ENCODE measurements around the gene SLX4IP. TPM values are rescaled to one million over a fixed set of nuclear protein-coding genes. Genes with fewer than 3 reads are reported as not detected.

Gene SLX4IP
- polyA plus RNA-seq, 3 donors: 0.76 to 2.5 (median 1.1) TPM

GRCh38 chr20:10625641-10626040, 190.5 kb downstream of the SLX4IP start:
- Histone ChIP-seq H3K27ac (ENCODE audit: low read depth in 1 of 2, low read length in 2 of 2) (no peak overlapping the region), H3K4me3 (replicated peaks in 1 of 3; ENCODE audit: low read depth in 2 of 3, low read length in 3 of 3) (no peak overlapping the region), H3K36me3 (replicated peaks in 1 of 2; ENCODE audit: control insufficient read depth in 1 of 2, insufficient read depth in 2 of 2, low read length in 2 of 2) (no peaks in the 10 kb centered on the region), H3K79me2 (ENCODE audit: insufficient read depth, low read length) (no peaks in the 10 kb centered on the region), H3K27me3 (ENCODE audit: control insufficient read depth in 2 of 2, insufficient read depth in 2 of 2, low read length in 2 of 2) (no peaks in the 10 kb centered on the region), H4K20me1 (ENCODE audit: insufficient read depth, low read length) (no peaks in the 10 kb centered on the region), H2AFZ (ENCODE audit: insufficient read depth, low read depth, low read length, poor library complexity, severe bottlenecking) (no peak overlapping the region), H3K4me1 (ENCODE audit: control insufficient read depth in 1 of 2, insufficient read depth in 2 of 2, low read length in 2 of 2) (no peaks in the 10 kb centered on the region), H3K4me2 (replicated peaks; ENCODE audit: extremely low read depth, low read length, poor library complexity, severe bottlenecking) (no peak overlapping the region), H3K9ac (ENCODE audit: insufficient read depth, low read length, poor library complexity, severe bottlenecking) (no peak overlapping the region), H3K9me3 (replicated peaks in 1 of 2; ENCODE audit: control insufficient read depth in 1 of 2, insufficient read depth in 1 of 2, low read length in 2 of 2) (no peaks in the 10 kb centered on the region)
- DNase-seq: no peak
- no peak overlapping the region for H3K4me3 Mint-ChIP-seq
- 94% methylated on average over 2 of the region's 2 CpGs for WGBS (ENCODE audit: insufficient coverage)
- TF ChIP-seq, protein P1, sequence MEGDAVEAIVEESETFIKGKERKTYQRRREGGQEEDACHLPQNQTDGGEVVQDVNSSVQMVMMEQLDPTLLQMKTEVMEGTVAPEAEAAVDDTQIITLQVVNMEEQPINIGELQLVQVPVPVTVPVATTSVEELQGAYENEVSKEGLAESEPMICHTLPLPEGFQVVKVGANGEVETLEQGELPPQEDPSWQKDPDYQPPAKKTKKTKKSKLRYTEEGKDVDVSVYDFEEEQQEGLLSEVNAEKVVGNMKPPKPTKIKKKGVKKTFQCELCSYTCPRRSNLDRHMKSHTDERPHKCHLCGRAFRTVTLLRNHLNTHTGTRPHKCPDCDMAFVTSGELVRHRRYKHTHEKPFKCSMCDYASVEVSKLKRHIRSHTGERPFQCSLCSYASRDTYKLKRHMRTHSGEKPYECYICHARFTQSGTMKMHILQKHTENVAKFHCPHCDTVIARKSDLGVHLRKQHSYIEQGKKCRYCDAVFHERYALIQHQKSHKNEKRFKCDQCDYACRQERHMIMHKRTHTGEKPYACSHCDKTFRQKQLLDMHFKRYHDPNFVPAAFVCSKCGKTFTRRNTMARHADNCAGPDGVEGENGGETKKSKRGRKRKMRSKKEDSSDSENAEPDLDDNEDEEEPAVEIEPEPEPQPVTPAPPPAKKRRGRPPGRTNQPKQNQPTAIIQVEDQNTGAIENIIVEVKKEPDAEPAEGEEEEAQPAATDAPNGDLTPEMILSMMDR (IDR thresholded peaks at IDR 0.05): no peak
- no peaks in the 10 kb centered on the region for H3K27me3 Mint-ChIP-seq (ENCODE audit: low read depth in 3 of 3)
- intact Hi-C loops (cut with micrococcal nuclease): no loop called here
- H3K27ac Mint-ChIP-seq: no peak overlapping the region
- peaks cover 17 to 20% of the 10 kb centered on the region in 2 donors for H3K36me3 Mint-ChIP-seq
- no peaks in the 10 kb centered on the region for H3K4me1 Mint-ChIP-seq
- no peaks in the 10 kb centered on the region for H3K9me3 Mint-ChIP-seq

DNA sequence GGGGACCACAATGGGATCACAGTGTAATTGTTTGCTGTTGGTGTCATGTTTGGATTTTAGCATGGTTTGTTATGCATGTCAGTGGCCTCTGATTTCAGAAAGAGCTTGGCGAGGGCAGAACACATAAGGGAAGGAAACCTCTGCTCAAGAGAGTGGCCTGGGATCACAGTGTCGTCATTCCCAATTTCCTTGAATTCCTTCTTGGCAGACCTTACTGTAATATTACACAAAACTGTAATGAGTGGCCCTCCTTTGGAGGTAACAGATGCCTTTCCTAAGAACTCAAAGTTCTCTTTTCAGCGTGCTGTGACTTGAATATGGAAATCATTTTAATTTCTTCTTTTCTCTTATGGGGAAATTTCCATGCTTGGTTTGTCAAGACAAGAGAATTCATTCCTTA, 191.8 kb downstream of the SLX4IP start:
- H4K20me1 ChIP-seq (ENCODE audit: insufficient read depth, low read length): no peaks in the 10 kb centered on the region
- no peak overlapping the region for H2AFZ ChIP-seq (ENCODE audit: insufficient read depth, low read depth, low read length, poor library complexity, severe bottlenecking)
- WGBS (ENCODE audit: insufficient coverage): no CpG with 5 or more reads among the region's 3 CpGs
- no peak overlapping the region for H3K4me2 ChIP-seq (replicated peaks; ENCODE audit: extremely low read depth, low read length, poor library complexity, severe bottlenecking)
- no peaks in the 10 kb centered on the region for H3K36me3 ChIP-seq (replicated peaks in 1 of 2; ENCODE audit: control insufficient read depth in 1 of 2, insufficient read depth in 2 of 2, low read length in 2 of 2)
- no peaks in the 10 kb centered on the region for H3K79me2 ChIP-seq (ENCODE audit: insufficient read depth, low read length)
- no peaks in the 10 kb centered on the region for H3K9me3 ChIP-seq (replicated peaks in 1 of 2; ENCODE audit: control insufficient read depth in 1 of 2, insufficient read depth in 1 of 2, low read length in 2 of 2)
- H3K9ac ChIP-seq (ENCODE audit: insufficient read depth, low read length, poor library complexity, severe bottlenecking): no peak overlapping the region
- Mint-ChIP-seq H3K36me3 (peaks cover 17% of the 10 kb centered on the region in 2 donors), H3K4me1 (no peaks in the 10 kb centered on the region), H3K27me3 (ENCODE audit: low read depth in 3 of 3) (no peaks in the 10 kb centered on the region), H3K4me3 (no peak overlapping the region), H3K9me3 (no peaks in the 10 kb centered on the region), H3K27ac (no peak overlapping the region)
- no peak overlapping the region for H3K27ac ChIP-seq (ENCODE audit: low read depth in 1 of 2, low read length in 2 of 2)
- no peak overlapping the region for H3K4me3 ChIP-seq (replicated peaks in 1 of 3; ENCODE audit: low read depth in 2 of 3, low read length in 3 of 3)
- no peak for DNase-seq
- intact Hi-C loops (cut with micrococcal nuclease): no loop called here
- no peaks in the 10 kb centered on the region for H3K4me1 ChIP-seq (ENCODE audit: control insufficient read depth in 1 of 2, insufficient read depth in 2 of 2, low read length in 2 of 2)
- TF ChIP-seq, protein P1 (IDR thresholded peaks at IDR 0.05): no peak
- H3K27me3 ChIP-seq (ENCODE audit: control insufficient read depth in 2 of 2, insufficient read depth in 2 of 2, low read length in 2 of 2): no peaks in the 10 kb centered on the region

Measured in CD14-positive monocyte (primary cell).